Heart left ventricle (tissue), 13 donors: ENCODE data around the gene PINK1.

Experiments
- POLR2A ChIP-seq, 2 donors: fragments of 450-650 bp; IDR thresholded peaks; one replicate each; pipeline ENCODE4 v1.6.1; 2017; ENCODE audit warnings: antibody characterized with exemption in 2 of 2, mild to moderate bottlenecking in 2 of 2, moderate library complexity in 2 of 2
- TF ChIP-seq, protein P1 (sequence below), 12 donors: fragments of 200-600 bp; sonication (generic) in 4 of 12; IDR thresholded peaks; one replicate each; pipeline versions ENCODE4 v1.5.0 to v1.8.0; 2018 to 2022; ENCODE audit warnings: antibody characterized with exemption in 12 of 12, mild to moderate bottlenecking in 5 of 12
- donor health status: ischemic (EF 13 %, LVEDD 7.1; RV severe dilation, severe dysfunction).
- donor health status: DM: no; HTN: yes; CAD: no.
- donor health status: DM: no; HTN: no; CAD: no.
- donor health status: ischemic (EF 25% LVEDD 6.9; RV normal size, moderate dysfunction).
- donor health status: ischemic (EF 25% LVEDD 5.7; RV mildly dilated, moderate dysfunction).
- donor health status: ischemic (EF 35%, LVEDD 5.7; RV mildly dilated, moderate dysfunction).
- donor health status: nonischemic (EF 11% LVEDD 7.7; RV severe dilation, severe dysfunction).
- donor health status: DM: yes; HTN: yes; CAD: no.
- donor health status: PGD.
- donor health status: ischemic (EF 29% LVEDD 5.4; RV normal size, mild dysfunction).
- donor health status: nonischemic (EF 23%, LVEDD 6.1; RV moderate dilation, normal function).

- TF ChIP-seq, protein P1, sequence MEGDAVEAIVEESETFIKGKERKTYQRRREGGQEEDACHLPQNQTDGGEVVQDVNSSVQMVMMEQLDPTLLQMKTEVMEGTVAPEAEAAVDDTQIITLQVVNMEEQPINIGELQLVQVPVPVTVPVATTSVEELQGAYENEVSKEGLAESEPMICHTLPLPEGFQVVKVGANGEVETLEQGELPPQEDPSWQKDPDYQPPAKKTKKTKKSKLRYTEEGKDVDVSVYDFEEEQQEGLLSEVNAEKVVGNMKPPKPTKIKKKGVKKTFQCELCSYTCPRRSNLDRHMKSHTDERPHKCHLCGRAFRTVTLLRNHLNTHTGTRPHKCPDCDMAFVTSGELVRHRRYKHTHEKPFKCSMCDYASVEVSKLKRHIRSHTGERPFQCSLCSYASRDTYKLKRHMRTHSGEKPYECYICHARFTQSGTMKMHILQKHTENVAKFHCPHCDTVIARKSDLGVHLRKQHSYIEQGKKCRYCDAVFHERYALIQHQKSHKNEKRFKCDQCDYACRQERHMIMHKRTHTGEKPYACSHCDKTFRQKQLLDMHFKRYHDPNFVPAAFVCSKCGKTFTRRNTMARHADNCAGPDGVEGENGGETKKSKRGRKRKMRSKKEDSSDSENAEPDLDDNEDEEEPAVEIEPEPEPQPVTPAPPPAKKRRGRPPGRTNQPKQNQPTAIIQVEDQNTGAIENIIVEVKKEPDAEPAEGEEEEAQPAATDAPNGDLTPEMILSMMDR (IDR thresholded peaks at IDR 0.05), result no peak
- no peak for TF ChIP-seq POLR2A (IDR thresholded peaks at IDR 0.05)
Observed at GRCh38 chr1:20683614-20684013, 50.4 kb downstream of the PINK1 start.
